ENCODE data around the gene MYO15A.

- TF ChIP-seq CTCF (conservative IDR thresholded peaks at IDR 0.05; ENCODE audit: low read depth, low read length) (no peak), POLR2A (IDR thresholded peaks at IDR 0.05; ENCODE audit: low read depth, low read length) (no peak), BHLHE40 (IDR thresholded peaks at IDR 0.05; ENCODE audit: low read depth, low read length) (no peak)
These were observed 37.3 kb downstream of the MYO15A start for GRCh38 chr17:18145811-18146210.
